RWPE2 (cell line): ENCODE measurements around the gene DNAJB6.
A peak's percentile ranks its signal among the peaks of the same experiment; 100 is the strongest.

Source experiments
- ATAC-seq: fragments of 200-7000 bp; cut with Tn5 transposase; 3 replicates; pipeline ENCODE4 v1.9.1; 2021; ENCODE audit warnings: low read depth
- DNase-seq: peaks from one replicate; pipeline ENCODE4 v3.0.0-alpha.2; 2020; ENCODE audit warnings: low spot score
- H3K27ac ChIP-seq: fragments of 450-650 bp; 2 replicates; pipeline ENCODE4 v1.5.1; 2017; ENCODE audit warnings: mild to moderate bottlenecking; ENCODE audit not compliant: poor library complexity, severe bottlenecking
- H3K27me3 ChIP-seq: fragments of 250-450 bp; sonication (Bioruptor Pico); 2 replicates; pipeline ENCODE4 v1.5.1; 2021; ENCODE audit warnings: mild to moderate bottlenecking, moderate library complexity; ENCODE audit not compliant: insufficient read depth, poor library complexity, severe bottlenecking
- H3K36me3 ChIP-seq: fragments of 250-450 bp; sonication (Bioruptor Pico); 2 replicates; pipeline ENCODE4 v1.5.1; 2020; ENCODE audit warnings: low read depth, mild to moderate bottlenecking, moderate library complexity
- H3K4me1 ChIP-seq: fragments of 250-450 bp; sonication (Bioruptor Pico); 2 replicates; pipeline ENCODE4 v1.5.1; 2021; ENCODE audit warnings: mild to moderate bottlenecking, moderate library complexity; ENCODE audit not compliant: insufficient read depth, poor library complexity, severe bottlenecking
- H3K4me3 ChIP-seq: fragments of 250-450 bp; sonication (Bioruptor Pico); 2 replicates; pipeline ENCODE4 v1.5.1; 2021; ENCODE audit warnings: mild to moderate bottlenecking, moderate library complexity; ENCODE audit not compliant: severe bottlenecking
- H3K9me3 ChIP-seq: fragments of 250-450 bp; sonication (Bioruptor Pico); 2 replicates; pipeline ENCODE4 v1.5.1; 2021; ENCODE audit warnings: mild to moderate bottlenecking, moderate library complexity; ENCODE audit not compliant: severe bottlenecking
- CTCF ChIP-seq: fragments of 450-650 bp; IDR thresholded peaks from one replicate; pipeline ENCODE4 v1.5.1; 2017; ENCODE audit warnings: mild to moderate bottlenecking, moderate library complexity; ENCODE audit not compliant: poor library complexity, severe bottlenecking

DNAJB6 gene

GRCh38 chr7:157412491-157413180, 75.8 kb downstream of the DNAJB6 start:
- Histone ChIP-seq H3K9me3 (no peaks in the 10 kb centered on the region), H3K4me3 (no peak overlapping the region), H3K27me3 (no peaks in the 10 kb centered on the region), H3K4me1 (peaks cover 8% of the 10 kb centered on the region), H3K27ac (peak overlapping the region; percentile 62), H3K36me3 (peaks cover 8% of the 10 kb centered on the region; the same call in 1 of the 2 replicates)
- ATAC-seq (no peak), DNase-seq (peak; percentile 50)
- no peak for TF ChIP-seq CTCF

- H3K4me1 ChIP-seq: peaks cover 8% of the 10 kb centered on the region
- no peak overlapping the region for H3K27ac ChIP-seq
- H3K27me3 ChIP-seq: no peaks in the 10 kb centered on the region
- peaks cover 8% of the 10 kb centered on the region; the same call in 1 of the 2 replicates for H3K36me3 ChIP-seq
- TF ChIP-seq CTCF: no peak
- no peak for ATAC-seq
- no peaks in the 10 kb centered on the region for H3K9me3 ChIP-seq
- no peak overlapping the region for H3K4me3 ChIP-seq
- DNase-seq: no peak
These were observed 77.3 kb downstream of the DNAJB6 start for GRCh38 chr7:157413881-157414701.

GRCh38 chr7:157414702-157415096, 77.9 kb downstream of the DNAJB6 start:
- no peak overlapping the region for H3K4me3 ChIP-seq
- H3K27me3 ChIP-seq: no peaks in the 10 kb centered on the region
- H3K9me3 ChIP-seq: no peaks in the 10 kb centered on the region
- H3K27ac ChIP-seq: no peak overlapping the region
- TF ChIP-seq CTCF: no peak
- ATAC-seq (no peak), DNase-seq (no peak)
- H3K4me1 ChIP-seq: peaks cover 8% of the 10 kb centered on the region
- peaks cover 8% of the 10 kb centered on the region; the same call in 1 of the 2 replicates for H3K36me3 ChIP-seq

- no peak for TF ChIP-seq CTCF
- ATAC-seq (no peak), DNase-seq (no peak)
- H3K27me3 ChIP-seq: no peaks in the 10 kb centered on the region
- peaks cover 8% of the 10 kb centered on the region; the same call in 1 of the 2 replicates for H3K36me3 ChIP-seq
- no peak overlapping the region for H3K4me3 ChIP-seq
- H3K9me3 ChIP-seq: no peaks in the 10 kb centered on the region
- no peak overlapping the region for H3K27ac ChIP-seq
- H3K4me1 ChIP-seq: peaks cover 8% of the 10 kb centered on the region
These were observed 78.7 kb downstream of the DNAJB6 start for GRCh38 chr7:157415486-157415885.
